Measurements from ENCODE around the gene FAM174B.

FAM174B gene

GRCh38 chr15:92670621-92671020, 15.0 kb upstream of the FAM174B start:
- no peak overlapping the region for H3K4me3 Mint-ChIP-seq
- no peak overlapping the region for H3K27ac Mint-ChIP-seq
- H3K27me3 Mint-ChIP-seq (ENCODE audit: low read depth) = peaks cover 8% of the 10 kb centered on the region
- no peaks in the 10 kb centered on the region for H3K36me3 Mint-ChIP-seq (ENCODE audit: low read depth)
- H3K9me3 Mint-ChIP-seq = no peaks in the 10 kb centered on the region
- no peaks in the 10 kb centered on the region for H3K4me1 Mint-ChIP-seq (ENCODE audit: low read depth)

GRCh38 chr15:92669432-92669831, 13.9 kb upstream of the FAM174B start:
- Mint-ChIP-seq H3K9me3 (no peaks in the 10 kb centered on the region), H3K4me1 (ENCODE audit: low read depth) (peaks cover 3% of the 10 kb centered on the region), H3K27ac (no peak overlapping the region), H3K4me3 (no peak overlapping the region), H3K27me3 (ENCODE audit: low read depth) (peaks cover 8% of the 10 kb centered on the region), H3K36me3 (ENCODE audit: low read depth) (no peaks in the 10 kb centered on the region)

- Mint-ChIP-seq H3K4me1 (ENCODE audit: low read depth) (peaks cover 3% of the 10 kb centered on the region), H3K27ac (no peak overlapping the region), H3K27me3 (ENCODE audit: low read depth) (peaks cover 8% of the 10 kb centered on the region), H3K36me3 (ENCODE audit: low read depth) (no peaks in the 10 kb centered on the region), H3K4me3 (no peak overlapping the region), H3K9me3 (no peaks in the 10 kb centered on the region)
These were observed 13.0 kb upstream of the FAM174B start for GRCh38 chr15:92668620-92669019.

- H3K27me3 Mint-ChIP-seq (ENCODE audit: low read depth) = peaks cover 8% of the 10 kb centered on the region
- no peak overlapping the region for H3K4me3 Mint-ChIP-seq
- no peak overlapping the region for H3K27ac Mint-ChIP-seq
- H3K9me3 Mint-ChIP-seq = no peaks in the 10 kb centered on the region
- peaks cover 3% of the 10 kb centered on the region for H3K4me1 Mint-ChIP-seq (ENCODE audit: low read depth)
- no peaks in the 10 kb centered on the region for H3K36me3 Mint-ChIP-seq (ENCODE audit: low read depth)
These were observed 12.5 kb upstream of the FAM174B start for GRCh38 chr15:92667970-92668485.

GRCh38 chr15:92667287-92667904, 11.8 kb upstream of the FAM174B start:
- Mint-ChIP-seq H3K4me1 (ENCODE audit: low read depth) (peaks cover 3% of the 10 kb centered on the region), H3K4me3 (no peak overlapping the region), H3K36me3 (ENCODE audit: low read depth) (no peaks in the 10 kb centered on the region), H3K27me3 (ENCODE audit: low read depth) (peaks cover 8% of the 10 kb centered on the region), H3K9me3 (no peaks in the 10 kb centered on the region), H3K27ac (no peak overlapping the region)

- H3K9me3 Mint-ChIP-seq = no peaks in the 10 kb centered on the region
- H3K27ac Mint-ChIP-seq = no peak overlapping the region
- H3K27me3 Mint-ChIP-seq (ENCODE audit: low read depth) = peaks cover 8% of the 10 kb centered on the region
- no peaks in the 10 kb centered on the region for H3K36me3 Mint-ChIP-seq (ENCODE audit: low read depth)
- peaks cover 3% of the 10 kb centered on the region for H3K4me1 Mint-ChIP-seq (ENCODE audit: low read depth)
- no peak overlapping the region for H3K4me3 Mint-ChIP-seq
These were observed 11.2 kb upstream of the FAM174B start for GRCh38 chr15:92666780-92667179.

- H3K36me3 Mint-ChIP-seq (ENCODE audit: low read depth) = no peaks in the 10 kb centered on the region
- H3K4me3 Mint-ChIP-seq = no peak overlapping the region
- peaks cover 3% of the 10 kb centered on the region for H3K4me1 Mint-ChIP-seq (ENCODE audit: low read depth)
- no peak overlapping the region for H3K27ac Mint-ChIP-seq
- H3K27me3 Mint-ChIP-seq (ENCODE audit: low read depth) = peaks cover 12% of the 10 kb centered on the region
- no peaks in the 10 kb centered on the region for H3K9me3 Mint-ChIP-seq
These were observed 9.6 kb upstream of the FAM174B start for GRCh38 chr15:92665100-92665555.

GRCh38 chr15:92664178-92664900, 8.8 kb upstream of the FAM174B start:
- Mint-ChIP-seq H3K27ac (no peak overlapping the region), H3K36me3 (ENCODE audit: low read depth) (no peaks in the 10 kb centered on the region), H3K4me1 (ENCODE audit: low read depth) (peaks cover 3% of the 10 kb centered on the region), H3K9me3 (no peaks in the 10 kb centered on the region), H3K4me3 (no peak overlapping the region), H3K27me3 (ENCODE audit: low read depth) (peaks cover 13% of the 10 kb centered on the region)

GRCh38 chr15:92663250-92663951, 7.8 kb upstream of the FAM174B start:
- H3K36me3 Mint-ChIP-seq (ENCODE audit: low read depth) = no peaks in the 10 kb centered on the region
- no peak overlapping the region for H3K4me3 Mint-ChIP-seq
- peaks cover 3% of the 10 kb centered on the region for H3K4me1 Mint-ChIP-seq (ENCODE audit: low read depth)
- no peaks in the 10 kb centered on the region for H3K9me3 Mint-ChIP-seq
- H3K27me3 Mint-ChIP-seq (ENCODE audit: low read depth) = peaks cover 17% of the 10 kb centered on the region
- H3K27ac Mint-ChIP-seq = no peak overlapping the region

- H3K36me3 Mint-ChIP-seq (ENCODE audit: low read depth) = no peaks in the 10 kb centered on the region
- peaks cover 14% of the 10 kb centered on the region for H3K27me3 Mint-ChIP-seq (ENCODE audit: low read depth)
- H3K27ac Mint-ChIP-seq = no peak overlapping the region
- H3K9me3 Mint-ChIP-seq = no peaks in the 10 kb centered on the region
- no peak overlapping the region for H3K4me3 Mint-ChIP-seq
- peaks cover 3% of the 10 kb centered on the region for H3K4me1 Mint-ChIP-seq (ENCODE audit: low read depth)
These were observed 7.2 kb upstream of the FAM174B start for GRCh38 chr15:92662762-92663161.

- peaks cover 2% of the 10 kb centered on the region for H3K9me3 Mint-ChIP-seq
- peaks cover 15% of the 10 kb centered on the region for H3K27me3 Mint-ChIP-seq (ENCODE audit: low read depth)
- no peak overlapping the region for H3K4me3 Mint-ChIP-seq
- H3K36me3 Mint-ChIP-seq (ENCODE audit: low read depth) = no peaks in the 10 kb centered on the region
- no peak overlapping the region for H3K27ac Mint-ChIP-seq
- H3K4me1 Mint-ChIP-seq (ENCODE audit: low read depth) = peaks cover 3% of the 10 kb centered on the region
These were observed 6.4 kb upstream of the FAM174B start for GRCh38 chr15:92661956-92662355.

- peaks cover 23% of the 10 kb centered on the region for H3K27me3 Mint-ChIP-seq (ENCODE audit: low read depth)
- no peak overlapping the region for H3K4me3 Mint-ChIP-seq
- H3K27ac Mint-ChIP-seq = no peak overlapping the region
- H3K9me3 Mint-ChIP-seq = peaks cover 5% of the 10 kb centered on the region
- H3K4me1 Mint-ChIP-seq (ENCODE audit: low read depth) = peaks cover 6% of the 10 kb centered on the region
- H3K36me3 Mint-ChIP-seq (ENCODE audit: low read depth) = no peaks in the 10 kb centered on the region
These were observed 5.5 kb upstream of the FAM174B start for GRCh38 chr15:92661069-92661468.

GRCh38 chr15:92657486-92657885, 1.9 kb upstream of the FAM174B start:
- Mint-ChIP-seq H3K36me3 (ENCODE audit: low read depth) (no peaks in the 10 kb centered on the region), H3K4me3 (no peak overlapping the region)

GRCh38 chr15:92656089-92656488, 514 bp upstream of the FAM174B start:
- Mint-ChIP-seq H3K9me3 (peaks cover 5% of the 10 kb centered on the region), H3K27me3 (ENCODE audit: low read depth) (peaks cover 54% of the 10 kb centered on the region), H3K36me3 (ENCODE audit: low read depth) (no peaks in the 10 kb centered on the region), H3K27ac (no peak overlapping the region), H3K4me3 (peak overlapping the region; percentile 25), H3K4me1 (ENCODE audit: low read depth) (peaks cover 5% of the 10 kb centered on the region)

More at GRCh38 chr15:92657486-92657885, 1.9 kb upstream of the FAM174B start:
- Mint-ChIP-seq H3K27me3 (ENCODE audit: low read depth) (peaks cover 45% of the 10 kb centered on the region), H3K4me1 (ENCODE audit: low read depth) (peaks cover 5% of the 10 kb centered on the region), H3K9me3 (peaks cover 5% of the 10 kb centered on the region), H3K27ac (no peak overlapping the region)
